ENCODE measurements around the gene SLC12A7. TPM values are rescaled to one million over a fixed set of nuclear protein-coding genes. Genes with fewer than 3 reads are reported as not detected.

Gene SLC12A7
- total RNA-seq, 1 donor from 2014 or later: 30.5 TPM

DNA sequence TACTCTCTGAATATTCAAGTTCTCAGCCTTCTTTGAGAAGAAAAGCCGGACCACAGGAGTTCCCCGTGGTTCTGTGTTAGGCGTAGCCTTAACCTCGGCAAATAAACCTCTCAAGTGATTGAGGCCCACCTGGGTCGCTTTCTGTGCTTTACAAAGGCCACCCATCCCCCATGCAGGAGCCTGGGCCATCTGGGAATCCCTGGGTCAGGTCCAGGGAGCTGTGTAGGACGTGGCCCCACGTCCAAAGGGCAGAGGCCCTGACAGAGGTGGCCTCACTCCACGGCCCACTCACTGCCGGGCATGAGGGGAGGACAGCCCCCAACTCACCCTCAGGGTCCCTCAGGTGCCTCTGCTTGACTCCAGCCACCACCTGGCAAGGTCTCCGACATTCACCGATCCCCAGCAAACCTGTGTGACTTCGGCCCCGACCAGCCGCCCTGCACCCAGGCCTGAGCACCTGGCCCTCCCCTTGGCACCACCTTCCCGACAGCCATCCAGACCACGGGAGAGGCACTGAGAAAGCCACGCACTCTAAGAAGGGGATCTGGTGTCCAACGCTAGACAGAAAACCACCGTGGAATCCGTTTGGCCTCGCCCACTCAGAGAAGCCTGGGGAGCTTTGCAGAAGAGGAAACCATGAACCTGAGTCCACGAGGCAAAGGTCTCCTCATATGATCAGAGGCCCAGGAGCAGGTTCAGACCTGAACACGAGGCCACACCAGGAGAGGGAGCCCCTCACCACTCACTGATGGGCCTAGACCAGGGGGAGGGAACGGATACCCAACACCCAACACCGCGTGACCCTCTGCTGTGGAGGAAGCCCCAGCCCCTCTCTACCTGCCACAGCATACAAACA, 4.5 kb downstream of the SLC12A7 start:
- no peaks in the 10 kb centered on the region for H3K36me3 ChIP-seq (ENCODE audit: insufficient read depth, low read length)
- Mint-ChIP-seq H3K36me3 (ENCODE audit: low read depth, unreplicated experiment) (peaks cover 3% of the 10 kb centered on the region), H3K27me3 (ENCODE audit: low read depth, unreplicated experiment) (no peaks in the 10 kb centered on the region), H3K9me3 (ENCODE audit: unreplicated experiment) (no peaks in the 10 kb centered on the region), H3K4me1 (ENCODE audit: low read depth, unreplicated experiment) (peaks cover 5% of the 10 kb centered on the region), H3K27ac (ENCODE audit: unreplicated experiment) (no peak overlapping the region), H3K4me3 (ENCODE audit: unreplicated experiment) (no peak overlapping the region)
- H3K4me3 ChIP-seq (ENCODE audit: insufficient read depth, low read depth, low read length): no peak overlapping the region
- TF ChIP-seq CTCF (IDR thresholded peaks at IDR 0.05; ENCODE audit: insufficient read depth, low read depth, low read length): no peak
- TF ChIP-seq EZH2 (IDR thresholded peaks at IDR 0.05; ENCODE audit: insufficient read depth, low read length): no peak
- H3K27me3 ChIP-seq (ENCODE audit: insufficient read depth, low read length): peaks cover 9% of the 10 kb centered on the region
- no peak for FAIRE-seq
- no peak overlapping the region for H3K4me2 ChIP-seq (ENCODE audit: low read length)
- H3K9ac ChIP-seq (ENCODE audit: low read length): no peak overlapping the region
- H3K9me3 ChIP-seq (ENCODE audit: insufficient read depth, low read depth, low read length): no peaks in the 10 kb centered on the region
- no peak overlapping the region for H3K27ac ChIP-seq (ENCODE audit: low read depth, low read length)
- DNase-seq (ENCODE audit: low read depth): no peak
- no peaks in the 10 kb centered on the region for H3K4me1 ChIP-seq (ENCODE audit: insufficient read depth, low read length)
- H3K79me2 ChIP-seq (ENCODE audit: insufficient read depth, low read length): no peaks in the 10 kb centered on the region
- H2AFZ ChIP-seq (ENCODE audit: low read depth, low read length): no peak overlapping the region
- peaks cover 12% of the 10 kb centered on the region for H4K20me1 ChIP-seq (ENCODE audit: insufficient read depth, low read length)

GRCh38 chr5:1106385-1107166, 5.3 kb downstream of the SLC12A7 start:
- no peak overlapping the region for H3K27ac ChIP-seq (ENCODE audit: low read depth, low read length)
- no peaks in the 10 kb centered on the region for H3K27me3 Mint-ChIP-seq (ENCODE audit: low read depth, unreplicated experiment)
- TF ChIP-seq EZH2 (IDR thresholded peaks at IDR 0.05; ENCODE audit: insufficient read depth, low read length): no peak
- no peak for TF ChIP-seq CTCF (IDR thresholded peaks at IDR 0.05; ENCODE audit: insufficient read depth, low read depth, low read length)
- H3K4me1 ChIP-seq (ENCODE audit: insufficient read depth, low read length): no peaks in the 10 kb centered on the region
- FAIRE-seq (no peak), DNase-seq (ENCODE audit: low read depth) (no peak)
- H3K4me3 Mint-ChIP-seq (ENCODE audit: unreplicated experiment): no peak overlapping the region
- no peak overlapping the region for H2AFZ ChIP-seq (ENCODE audit: low read depth, low read length)
- no peak overlapping the region for H3K9ac ChIP-seq (ENCODE audit: low read length)
- H3K79me2 ChIP-seq (ENCODE audit: insufficient read depth, low read length): no peaks in the 10 kb centered on the region
- no peaks in the 10 kb centered on the region for H3K36me3 ChIP-seq (ENCODE audit: insufficient read depth, low read length)
- H3K4me1 Mint-ChIP-seq (ENCODE audit: low read depth, unreplicated experiment): peaks cover 12% of the 10 kb centered on the region
- H3K27me3 ChIP-seq (ENCODE audit: insufficient read depth, low read length): peaks cover 9% of the 10 kb centered on the region
- peaks cover 12% of the 10 kb centered on the region for H4K20me1 ChIP-seq (ENCODE audit: insufficient read depth, low read length)
- H3K4me3 ChIP-seq (ENCODE audit: insufficient read depth, low read depth, low read length): no peak overlapping the region
- H3K36me3 Mint-ChIP-seq (ENCODE audit: low read depth, unreplicated experiment): peaks cover 3% of the 10 kb centered on the region
- H3K4me2 ChIP-seq (ENCODE audit: low read length): no peak overlapping the region
- H3K9me3 ChIP-seq (ENCODE audit: insufficient read depth, low read depth, low read length): no peaks in the 10 kb centered on the region
- H3K27ac Mint-ChIP-seq (ENCODE audit: unreplicated experiment): no peak overlapping the region
- H3K9me3 Mint-ChIP-seq (ENCODE audit: unreplicated experiment): no peaks in the 10 kb centered on the region

Data from astrocyte (in vitro differentiated cells and primary cell).